HG03108 (cell line): ENCODE data around the gene PRM3.

Source experiments
- ATAC-seq: cut with Tn5 transposase; IDR thresholded peaks from one replicate; pipeline ENCODE4 v1.9.1; 2021; ENCODE audit warnings: moderate library complexity; ENCODE audit not compliant: unreplicated experiment

PRM3 gene

GRCh38 chr16:11248133-11248532 is 25.3 kb downstream of the PRM3 start:
- ATAC-seq: no peak

GRCh38 chr16:11245988-11246387 is 27.4 kb downstream of the PRM3 start:
- no peak for ATAC-seq

GRCh38 chr16:11245222-11245737 is 28.1 kb downstream of the PRM3 start:
- ATAC-seq: no peak

GRCh38 chr16:11242658-11243057 is 30.8 kb downstream of the PRM3 start:
- ATAC-seq: no peak

- ATAC-seq: no peak
Observed at GRCh38 chr16:11241480-11242204, 31.8 kb downstream of the PRM3 start.

GRCh38 chr16:11240636-11241473 is 32.6 kb downstream of the PRM3 start:
- ATAC-seq: no peak

GRCh38 chr16:11239644-11240632 is 33.5 kb downstream of the PRM3 start:
- ATAC-seq: no peak

- ATAC-seq: no peak
Observed at GRCh38 chr16:11238272-11239202, 34.9 kb downstream of the PRM3 start.

GRCh38 chr16:11236461-11237254 is 36.8 kb downstream of the PRM3 start:
- no peak for ATAC-seq

GRCh38 chr16:11235703-11235991 is 37.8 kb downstream of the PRM3 start:
- ATAC-seq: no peak

- ATAC-seq: no peak
Observed at GRCh38 chr16:11234884-11235702, 38.3 kb downstream of the PRM3 start.

- no peak for ATAC-seq
Observed at GRCh38 chr16:11233727-11234376, 39.6 kb downstream of the PRM3 start.

- peak; percentile 70 for ATAC-seq
Observed at GRCh38 chr16:11232852-11233726, 40.3 kb downstream of the PRM3 start.

GRCh38 chr16:11232302-11232851 is 41.1 kb downstream of the PRM3 start:
- ATAC-seq: no peak

GRCh38 chr16:11231367-11231970 is 42.0 kb downstream of the PRM3 start:
- no peak for ATAC-seq

GRCh38 chr16:11229906-11230305 is 43.5 kb downstream of the PRM3 start:
- ATAC-seq: no peak
